ENCODE measurements around the gene EYA2. TPM values are rescaled to one million over a fixed set of nuclear protein-coding genes. Genes with fewer than 3 reads are reported as not detected.

Gene EYA2
- total RNA-seq, 1 donor from 2014 or later: 15.4 TPM

GRCh38 chr20:47018381-47018780, 123.7 kb downstream of the EYA2 start:
- Histone ChIP-seq H3K36me3 (no peaks in the 10 kb centered on the region), H3K9me3 (no peaks in the 10 kb centered on the region), H3K27ac (no peak overlapping the region), H3K27me3 (no peaks in the 10 kb centered on the region), H3K4me1 (no peaks in the 10 kb centered on the region), H3K4me3 (no peak overlapping the region)
- intact Hi-C loops (cut with DNase I): no loop called here
- no peak for DNase-seq (ENCODE audit: low spot score in 2 of 2)
- TF ChIP-seq CTCF (IDR thresholded peaks at IDR 0.05): no peak

GRCh38 chr20:47019121-47019824, 124.6 kb downstream of the EYA2 start:
- H3K36me3 ChIP-seq: no peaks in the 10 kb centered on the region

GRCh38 chr20:47020231-47020630, 125.6 kb downstream of the EYA2 start:
- no peaks in the 10 kb centered on the region for H3K9me3 ChIP-seq
- no peak for DNase-seq (ENCODE audit: low spot score in 2 of 2)
- no peak for TF ChIP-seq CTCF (IDR thresholded peaks at IDR 0.05)
- H3K36me3 ChIP-seq: no peaks in the 10 kb centered on the region
- intact Hi-C loops (cut with DNase I): no loop called here
- no peak overlapping the region for H3K27ac ChIP-seq
- no peak overlapping the region for H3K4me3 ChIP-seq
- no peaks in the 10 kb centered on the region for H3K27me3 ChIP-seq
- peaks cover 0 to 9% of the 10 kb centered on the region in 2 donors for H3K4me1 ChIP-seq

More at GRCh38 chr20:47019121-47019824, 124.6 kb downstream of the EYA2 start:
- no peak for DNase-seq (ENCODE audit: low spot score in 2 of 2)
- no peak for TF ChIP-seq CTCF (IDR thresholded peaks at IDR 0.05)
- intact Hi-C loops (cut with DNase I): no loop called here
- no peaks in the 10 kb centered on the region for H3K9me3 ChIP-seq
- H3K4me1 ChIP-seq: peaks cover 0 to 5% of the 10 kb centered on the region in 2 donors
- no peak overlapping the region for H3K4me3 ChIP-seq
- H3K27ac ChIP-seq: no peak overlapping the region
- no peaks in the 10 kb centered on the region for H3K27me3 ChIP-seq

GRCh38 chr20:47021850-47022249, 127.2 kb downstream of the EYA2 start:
- Histone ChIP-seq H3K36me3 (no peaks in the 10 kb centered on the region), H3K4me1 (peaks cover 0 to 11% of the 10 kb centered on the region in 2 donors), H3K9me3 (no peaks in the 10 kb centered on the region), H3K27me3 (no peaks in the 10 kb centered on the region), H3K4me3 (no peak overlapping the region), H3K27ac (no peak overlapping the region)
- no peak for TF ChIP-seq CTCF (IDR thresholded peaks at IDR 0.05)
- intact Hi-C loops (cut with DNase I): no loop called here
- DNase-seq (ENCODE audit: low spot score in 2 of 2): no peak

GRCh38 chr20:47024461-47024937, 129.9 kb downstream of the EYA2 start:
- intact Hi-C loops (cut with DNase I): no loop called here
- H3K9me3 ChIP-seq: no peaks in the 10 kb centered on the region
- no peaks in the 10 kb centered on the region for H3K27me3 ChIP-seq
- no peak overlapping the region for H3K27ac ChIP-seq
- no peak for DNase-seq (ENCODE audit: low spot score in 2 of 2)
- H3K4me1 ChIP-seq: peaks cover 0 to 11% of the 10 kb centered on the region in 2 donors
- H3K36me3 ChIP-seq: no peaks in the 10 kb centered on the region
- H3K4me3 ChIP-seq: no peak overlapping the region
- no peak for TF ChIP-seq CTCF (IDR thresholded peaks at IDR 0.05)
